ENCODE measurements around the gene CYSTM1. TPM values are rescaled to one million over a fixed set of nuclear protein-coding genes. Genes with fewer than 3 reads are reported as not detected.

Gene CYSTM1
- total RNA-seq, 1 experiment from 2014 or later, result 59.7 TPM

DNA sequence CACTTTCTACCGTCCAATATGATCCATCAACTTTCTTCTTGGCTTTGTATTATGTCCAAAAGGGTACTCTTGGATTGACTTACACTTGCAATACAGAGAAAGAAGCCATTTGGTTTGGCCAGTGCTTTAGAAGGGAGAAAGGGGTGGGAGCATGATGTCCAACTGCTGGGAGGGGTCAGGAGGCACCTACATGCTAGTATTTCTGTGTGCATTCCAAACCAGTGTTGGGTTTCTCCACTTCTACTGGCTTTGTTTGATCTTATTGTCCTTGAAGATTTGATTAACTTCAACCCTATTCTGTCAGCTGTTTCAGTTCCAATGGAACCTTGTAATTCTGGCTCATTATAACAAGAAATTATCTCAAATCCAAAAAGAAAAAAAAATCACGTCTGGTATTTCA is 27.6 kb downstream of the CYSTM1 start:
- no peak for DNase-seq (ENCODE audit: extremely low read depth, low read depth)

GRCh38 chr5:140205216-140205615 is 30.2 kb downstream of the CYSTM1 start:
- no peak for DNase-seq (ENCODE audit: extremely low read depth, low read depth)

DNA sequence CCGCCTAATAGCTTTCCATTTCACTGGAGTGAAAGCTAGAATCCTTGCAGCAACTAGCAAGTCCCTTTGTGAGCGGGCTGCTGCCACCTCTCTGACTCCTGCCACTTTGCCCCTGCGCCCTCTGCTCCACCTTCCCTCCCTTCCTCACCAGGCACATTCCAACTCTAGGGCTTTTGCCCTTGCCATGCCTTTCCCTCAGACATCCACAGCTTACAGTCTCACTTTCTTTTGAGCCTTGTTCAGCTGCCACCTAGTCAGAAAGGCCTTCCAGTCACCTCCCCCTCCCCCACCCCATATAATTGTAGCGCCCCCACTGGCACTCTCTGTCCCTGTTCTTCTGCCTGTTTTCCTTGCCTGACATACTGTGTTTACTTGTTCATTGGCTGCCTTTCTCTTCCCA is 31.0 kb downstream of the CYSTM1 start:
- DNase-seq (ENCODE audit: extremely low read depth, low read depth), result no peak

DNA sequence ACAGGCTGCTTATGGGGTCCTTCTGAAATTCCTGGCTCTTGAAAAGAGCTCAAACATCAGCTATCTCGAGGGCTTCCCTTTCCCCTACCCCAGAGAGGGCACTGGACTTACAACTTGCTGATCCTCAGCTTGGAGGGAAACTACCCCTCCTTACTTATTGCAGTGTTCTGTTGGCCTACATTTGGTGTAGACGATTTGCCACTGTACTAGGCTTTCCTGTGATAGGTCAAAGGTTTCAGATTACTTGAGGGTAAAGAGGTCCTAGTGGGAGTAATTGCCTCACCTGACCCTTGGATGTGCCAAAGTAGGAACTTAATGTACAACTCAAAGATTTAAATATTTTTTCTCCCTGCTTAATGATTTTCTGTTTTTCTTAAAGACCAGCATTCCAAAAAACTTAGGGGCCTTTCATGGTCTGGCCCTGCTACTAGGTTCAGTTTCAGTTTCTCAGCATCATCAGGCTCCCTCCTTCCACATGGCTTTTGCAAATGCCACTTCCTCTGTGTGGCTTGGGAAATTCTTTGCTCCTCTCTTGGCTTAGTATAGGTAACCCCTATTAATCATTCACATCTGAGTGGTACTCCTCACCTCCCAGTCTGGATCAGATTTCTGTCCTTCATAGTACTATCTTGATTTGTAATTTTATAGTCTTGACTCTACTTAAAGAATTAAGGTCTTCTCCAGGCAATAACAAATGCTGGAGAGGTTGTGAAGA is 32.4 kb downstream of the CYSTM1 start:
- DNase-seq (ENCODE audit: extremely low read depth, low read depth), result no peak

GRCh38 chr5:140208065-140208464 is 33.1 kb downstream of the CYSTM1 start:
- DNase-seq (ENCODE audit: extremely low read depth, low read depth), result no peak

- DNase-seq (ENCODE audit: extremely low read depth, low read depth), result no peak
Observed at GRCh38 chr5:140213370-140213983, 38.5 kb downstream of the CYSTM1 start.

DNA sequence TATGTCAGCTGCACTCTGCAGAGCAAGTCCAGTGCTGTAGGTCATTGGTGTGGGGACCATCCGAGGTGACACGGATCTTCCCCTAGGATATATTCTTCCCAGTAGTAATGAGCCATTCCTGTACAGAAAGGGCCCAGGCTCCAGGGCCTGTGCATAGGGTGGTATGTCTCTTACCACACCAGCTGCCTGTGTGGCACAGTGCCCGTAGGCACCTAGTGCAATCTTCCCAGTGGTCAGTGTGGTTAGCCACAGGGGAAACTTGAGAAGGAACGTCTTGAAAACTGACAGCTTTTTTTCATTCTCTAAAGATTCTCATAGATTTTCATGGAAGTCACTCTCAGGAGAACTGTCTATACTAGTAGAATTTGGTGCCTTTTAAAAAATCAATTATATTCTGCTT is 39.8 kb downstream of the CYSTM1 start:
- no peak for DNase-seq (ENCODE audit: extremely low read depth, low read depth)

DNA sequence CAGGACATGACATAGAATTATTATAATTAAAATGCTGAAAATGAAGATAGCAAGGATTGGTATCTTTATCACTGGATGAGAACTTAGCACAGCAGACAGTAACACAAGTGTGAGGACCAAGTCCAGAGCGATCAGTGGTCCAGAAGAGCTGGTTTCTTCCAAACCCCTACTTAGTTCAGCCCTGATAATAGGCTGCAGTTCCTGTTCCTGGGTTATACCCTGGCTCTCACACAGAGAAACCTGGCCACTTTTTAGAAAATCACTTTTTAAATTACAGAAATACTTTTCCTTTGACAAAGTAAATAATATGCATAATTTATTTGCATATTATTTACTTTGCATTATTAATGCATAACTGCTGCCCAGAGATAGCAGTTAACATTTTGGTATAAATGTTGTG is 40.3 kb downstream of the CYSTM1 start:
- DNase-seq (ENCODE audit: extremely low read depth, low read depth), result no peak

GRCh38 chr5:140216478-140217074 is 41.6 kb downstream of the CYSTM1 start:
- DNase-seq (ENCODE audit: extremely low read depth, low read depth), result no peak

DNA sequence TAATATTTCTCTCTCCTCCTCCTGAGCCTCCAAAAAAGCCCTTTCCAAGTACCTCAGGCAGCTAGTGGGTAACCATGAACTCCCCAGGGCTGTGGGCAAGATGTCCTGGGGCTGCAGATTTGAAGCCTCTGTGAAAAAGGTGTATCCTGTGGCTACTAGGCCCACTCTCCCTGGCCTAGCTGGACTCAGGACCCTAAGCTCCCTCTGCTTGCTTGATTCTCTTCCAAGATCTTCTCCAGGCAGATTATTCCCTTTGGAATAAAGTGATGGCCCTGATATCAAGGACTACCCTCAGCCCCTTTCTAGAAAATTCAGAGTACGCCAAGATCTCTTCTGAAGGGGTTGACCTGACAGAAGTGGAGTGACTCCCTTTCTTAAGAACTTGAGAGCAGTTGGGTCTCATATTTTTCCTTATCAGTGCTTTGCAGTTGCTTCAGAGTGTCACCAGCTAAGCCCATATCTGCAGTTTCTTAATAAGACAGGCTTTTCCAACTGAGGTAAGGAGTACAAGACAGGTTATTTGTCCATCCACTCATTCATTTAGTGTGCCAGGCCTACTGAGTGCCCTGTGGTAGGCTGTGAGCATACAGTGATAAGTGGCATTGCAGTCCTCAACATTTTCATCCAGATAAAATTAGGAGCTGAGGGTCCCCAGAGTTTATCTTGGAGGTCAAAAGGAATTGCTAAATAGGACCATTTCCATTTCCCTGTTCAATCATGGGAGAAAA is 42.5 kb downstream of the CYSTM1 start:
- DNase-seq (ENCODE audit: extremely low read depth, low read depth), result no peak

- no peak for DNase-seq (ENCODE audit: extremely low read depth, low read depth)
Observed at GRCh38 chr5:140219068-140219991, 44.3 kb downstream of the CYSTM1 start.

DNA sequence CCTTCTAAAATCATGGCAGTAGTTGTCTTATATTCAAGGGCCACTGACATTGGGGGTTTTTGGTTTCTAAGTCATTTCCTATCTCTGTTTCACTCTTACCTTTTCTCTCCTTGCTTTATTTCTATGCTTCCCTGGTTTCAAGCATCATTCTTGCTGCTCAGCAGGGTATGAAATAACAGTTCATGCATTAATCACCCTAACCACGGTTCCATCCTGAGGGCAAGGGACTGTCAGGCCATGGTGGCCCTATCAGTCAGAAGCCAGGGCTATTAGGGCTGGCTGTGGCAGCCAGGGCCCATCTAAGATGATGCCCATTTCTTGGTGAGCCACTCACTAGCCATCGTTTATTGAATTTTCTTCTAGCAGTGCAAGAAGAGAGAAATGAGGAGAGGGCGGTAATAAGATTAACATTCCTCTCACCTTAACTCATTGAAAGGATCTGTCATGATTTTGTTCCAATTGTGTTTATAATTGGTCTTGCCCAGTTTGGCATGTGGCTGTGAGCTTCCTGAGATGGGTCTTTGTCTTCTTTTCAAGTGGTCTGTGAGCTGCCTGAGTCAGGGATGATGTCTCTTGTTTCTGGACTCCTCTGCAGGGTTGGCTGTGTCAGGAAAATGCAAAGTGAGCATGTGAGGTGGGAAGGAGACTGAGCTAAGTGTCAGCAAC is 45.2 kb downstream of the CYSTM1 start:
- no peak for DNase-seq (ENCODE audit: extremely low read depth, low read depth)

GRCh38 chr5:140220698-140221064 is 45.7 kb downstream of the CYSTM1 start:
- DNase-seq (ENCODE audit: extremely low read depth, low read depth), result no peak

DNA sequence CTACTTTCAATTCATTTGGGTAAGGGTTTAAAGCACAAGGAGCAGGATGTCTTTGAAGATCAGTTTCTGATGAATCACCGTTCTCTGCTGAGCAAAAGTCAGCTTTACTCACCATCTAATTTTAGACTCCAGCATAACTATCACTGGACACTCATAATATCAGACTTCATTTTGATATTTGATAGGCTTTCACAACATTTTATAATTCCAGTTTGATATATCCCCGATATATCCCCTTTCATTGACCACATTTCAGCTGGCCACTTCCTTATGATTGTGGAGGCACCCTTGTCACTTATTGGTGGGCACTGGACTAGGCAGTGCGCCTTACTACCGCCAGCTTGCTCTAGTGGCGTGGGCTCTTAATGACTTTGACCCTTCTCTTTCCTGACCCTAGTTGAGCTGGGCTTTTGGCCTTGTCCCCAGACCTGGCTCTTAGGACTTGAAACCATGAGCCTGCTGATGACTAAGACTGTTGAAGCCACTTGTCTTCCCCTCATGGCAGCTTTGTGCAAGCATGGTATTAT is 46.8 kb downstream of the CYSTM1 start:
- no peak for DNase-seq (ENCODE audit: extremely low read depth, low read depth)

DNA sequence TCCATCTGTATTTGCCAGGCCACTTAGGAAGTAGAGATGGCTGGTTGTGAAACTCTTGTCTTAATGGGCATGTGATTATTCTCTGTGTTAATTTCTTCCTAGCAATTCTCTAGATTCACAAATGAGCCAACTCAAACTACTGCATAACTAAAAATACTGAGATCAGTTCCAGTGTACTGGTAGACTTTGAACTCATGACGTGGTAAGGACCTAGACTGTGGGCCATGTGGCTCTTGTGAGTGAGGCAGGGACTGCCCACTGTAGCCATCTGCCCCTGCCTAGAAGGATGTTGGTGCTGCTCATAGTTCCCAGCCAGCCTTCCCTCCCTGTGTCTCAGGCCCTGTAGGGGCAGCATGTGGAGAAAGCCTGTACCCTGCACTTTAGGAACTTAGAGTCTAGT is 47.4 kb downstream of the CYSTM1 start:
- no peak for DNase-seq (ENCODE audit: extremely low read depth, low read depth)

DNA sequence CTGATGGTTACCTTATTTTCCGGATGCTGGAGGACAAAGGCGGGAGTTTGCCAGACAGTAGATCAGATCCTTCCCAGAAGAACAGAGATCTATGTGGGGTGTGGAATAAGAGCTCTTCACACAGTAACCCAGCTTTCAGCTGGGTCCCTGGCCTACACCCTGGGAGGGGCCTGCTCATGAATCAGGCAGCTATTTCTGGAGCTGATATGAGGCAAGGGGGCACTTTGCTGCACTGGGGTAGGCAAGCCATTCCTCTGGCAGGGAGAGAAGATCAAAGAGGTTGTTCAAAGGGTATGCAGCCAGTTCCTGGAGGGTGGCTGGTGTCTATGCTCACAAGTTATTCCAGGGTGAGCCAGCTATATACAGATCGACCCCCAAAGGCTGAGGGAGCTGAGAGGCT is 48.6 kb downstream of the CYSTM1 start:
- no peak for DNase-seq (ENCODE audit: extremely low read depth, low read depth)

- no peak for DNase-seq (ENCODE audit: extremely low read depth, low read depth)
Observed at GRCh38 chr5:140224658-140225057, 49.7 kb downstream of the CYSTM1 start.

DNA sequence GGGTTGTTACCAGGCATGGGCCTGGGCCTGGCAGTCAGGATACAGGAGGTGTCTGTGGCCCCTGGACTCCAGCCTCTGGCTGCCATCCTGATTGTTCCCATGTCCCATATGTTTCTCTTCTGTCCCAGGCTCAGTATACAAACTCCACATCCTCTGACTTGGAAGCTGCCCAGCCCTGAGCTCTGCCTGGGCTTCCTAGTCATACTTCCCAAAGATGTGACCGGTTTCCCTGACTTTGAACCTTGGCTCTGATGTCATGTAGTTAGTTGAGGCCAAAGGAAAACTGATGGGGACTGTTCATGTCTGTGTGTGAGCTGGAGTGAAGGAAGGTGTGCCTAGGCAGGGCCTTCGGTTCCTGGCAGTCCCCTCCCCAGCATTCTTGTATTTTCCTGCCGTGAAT is 50.4 kb downstream of the CYSTM1 start:
- DNase-seq (ENCODE audit: extremely low read depth, low read depth), result no peak

DNA sequence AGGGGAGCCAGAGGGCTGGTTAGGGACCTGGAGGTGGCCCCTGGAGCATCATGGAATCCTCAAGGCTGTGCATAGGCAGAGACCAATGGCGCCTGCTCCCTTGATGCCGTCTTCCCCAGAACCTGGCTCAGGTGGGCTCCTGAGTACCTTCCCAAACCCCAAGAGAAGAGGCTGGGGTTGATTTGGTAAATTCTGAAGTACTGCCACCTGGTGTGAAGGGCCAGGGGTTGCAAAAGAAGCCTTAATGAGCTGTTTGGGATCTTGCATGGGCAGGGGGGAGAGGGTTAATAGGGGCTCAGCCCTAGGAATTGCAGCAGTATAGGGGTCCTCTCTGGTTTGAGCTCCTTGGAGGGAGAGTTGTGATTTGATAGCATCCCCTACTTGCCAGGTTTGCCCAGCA is 52.1 kb downstream of the CYSTM1 start:
- no peak for DNase-seq (ENCODE audit: extremely low read depth, low read depth)

GRCh38 chr5:140228364-140228837 is 53.4 kb downstream of the CYSTM1 start:
- no peak for DNase-seq (ENCODE audit: extremely low read depth, low read depth)

All from NCI-H460 (cell line).